Central memory CD8-positive, alpha-beta T cell (primary cell): ENCODE results near the gene ATXN7L3.

ENCODE experiments used
- ATAC-seq: fragments of 150-1000 bp; cut with Tn5 transposase; replicated peaks from 2 replicates; pipeline ENCODE4 v1.10.0; 2022; ENCODE audit warnings: mild to moderate bottlenecking, moderate FRiP score, moderate number of reproducible peaks; ENCODE audit not compliant: poor library complexity, severe bottlenecking; ENCODE audit errors: extremely low read depth
- DNase-seq, 2 donors: peaks; one replicate each; pipeline ENCODE4 v3.0.0; 2021; ENCODE audit warnings: low spot score in 2 of 2
- H3K27ac Mint-ChIP-seq: one replicate; pipeline ENCODE4 v1.8.0; 2022; ENCODE audit warnings: low read depth, mild to moderate bottlenecking, moderate library complexity, mixed read lengths
- H3K27me3 Mint-ChIP-seq: one replicate; pipeline ENCODE4 v1.8.0; 2022; ENCODE audit warnings: mixed read lengths
- H3K36me3 Mint-ChIP-seq: one replicate; pipeline ENCODE4 v1.8.0; 2022; ENCODE audit warnings: mild to moderate bottlenecking, moderate library complexity, mixed read lengths; ENCODE audit not compliant: insufficient read depth
- H3K4me1 Mint-ChIP-seq: one replicate; pipeline ENCODE4 v1.8.0; 2022; ENCODE audit warnings: mixed read lengths
- H3K4me3 Mint-ChIP-seq: one replicate; pipeline ENCODE4 v1.8.0; 2022; ENCODE audit warnings: mild to moderate bottlenecking, moderate library complexity, mixed read lengths
- H3K9me3 Mint-ChIP-seq: one replicate; pipeline ENCODE4 v1.8.0; 2022; ENCODE audit warnings: mixed read lengths

Gene ATXN7L3

GRCh38 chr17:44188576-44189403 lies 10.9 kb downstream of the ATXN7L3 start:
- Mint-ChIP-seq H3K9me3 (no peaks in the 10 kb centered on the region), H3K36me3 (peaks cover 28% of the 10 kb centered on the region), H3K4me1 (peaks cover 44% of the 10 kb centered on the region), H3K27ac (no peak overlapping the region), H3K27me3 (no peaks in the 10 kb centered on the region), H3K4me3 (no peak overlapping the region)
- ATAC-seq (no peak), DNase-seq (no peak)

- peaks cover 44% of the 10 kb centered on the region for H3K4me1 Mint-ChIP-seq
- ATAC-seq: peak; percentile 56
Observed at GRCh38 chr17:44187131-44187899, 12.4 kb downstream of the ATXN7L3 start.

GRCh38 chr17:44186307-44187130 lies 13.2 kb downstream of the ATXN7L3 start, which contains the start of gene TMUB2:
TSS of gene TMUB2 (plus strand) at chr17:44186972. CDS start at chr17:44187709, 737 bp downstream.
- Mint-ChIP-seq H3K27me3 (no peaks in the 10 kb centered on the region), H3K27ac (peak within 1 kb of the TSS; percentile 97), H3K4me1 (peaks cover 50% of the 10 kb centered on the region), H3K4me3 (peak within 1 kb of the TSS; percentile 100), H3K36me3 (peaks cover 29% of the 10 kb centered on the region), H3K9me3 (no peaks in the 10 kb centered on the region)
- peak; percentile 99 for DNase-seq
- ATAC-seq: peak; percentile 86

More at GRCh38 chr17:44187131-44187899, 12.4 kb downstream of the ATXN7L3 start:
- no peaks in the 10 kb centered on the region for H3K9me3 Mint-ChIP-seq
- H3K27ac Mint-ChIP-seq: peak overlapping the region; percentile 97
- peak in 1 of 2 donors; percentile 40 for DNase-seq
- peaks cover 22% of the 10 kb centered on the region for H3K36me3 Mint-ChIP-seq
- no peaks in the 10 kb centered on the region for H3K27me3 Mint-ChIP-seq
- H3K4me3 Mint-ChIP-seq: peak overlapping the region; percentile 100

DNA sequence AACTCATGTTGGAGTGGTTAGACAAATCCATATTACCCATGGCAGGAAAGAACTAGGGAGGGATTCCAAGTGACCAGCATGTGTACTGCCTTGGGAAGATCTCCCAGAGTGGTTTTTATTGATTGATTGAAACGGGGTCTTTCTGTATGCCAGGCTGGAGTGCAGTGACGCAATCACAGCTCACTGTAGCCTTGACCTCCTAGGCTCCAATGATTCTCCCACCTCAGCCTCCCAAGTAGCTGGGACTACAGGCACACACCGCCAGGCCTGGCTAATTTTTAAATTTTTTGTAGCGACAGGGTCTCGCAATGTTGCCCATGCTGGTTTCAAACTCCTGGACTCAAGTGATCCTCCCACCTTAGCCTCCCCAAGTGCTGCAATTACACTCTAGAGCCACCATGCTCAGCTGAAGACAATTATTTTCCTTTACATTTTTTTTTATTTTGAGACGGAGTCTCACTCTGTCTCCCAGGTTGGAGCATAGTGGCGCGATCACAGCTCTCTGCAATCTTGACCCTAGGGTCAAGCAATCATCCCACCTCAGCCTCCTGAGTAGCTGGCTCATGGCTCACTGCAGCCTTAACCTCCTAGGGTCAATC lies 15.4 kb downstream of the ATXN7L3 start:
- Mint-ChIP-seq H3K9me3 (no peaks in the 10 kb centered on the region), H3K4me3 (no peak overlapping the region), H3K27ac (peak overlapping the region; percentile 62), H3K27me3 (no peaks in the 10 kb centered on the region), H3K36me3 (peaks cover 28% of the 10 kb centered on the region), H3K4me1 (peaks cover 45% of the 10 kb centered on the region)
- no peak for ATAC-seq
- DNase-seq: no peak

DNA sequence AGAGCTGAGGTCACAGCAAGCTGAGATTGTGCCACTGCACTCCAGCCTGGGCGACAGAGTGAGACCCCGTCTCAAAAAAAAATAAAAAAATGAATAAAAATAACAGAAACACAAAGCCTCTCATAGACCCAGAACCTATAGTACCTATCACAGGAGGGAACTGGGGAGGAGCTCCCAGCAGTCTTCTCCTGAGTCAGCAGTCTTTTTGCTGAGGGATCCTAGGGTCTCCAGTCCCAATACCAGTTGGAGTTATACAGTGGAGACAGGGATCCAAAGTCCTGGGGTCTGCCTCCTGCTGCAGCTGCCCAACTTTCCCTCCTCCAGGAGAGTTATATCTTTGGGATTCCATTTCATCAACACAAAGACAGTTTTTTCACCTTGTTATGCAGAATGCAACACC lies 16.7 kb downstream of the ATXN7L3 start:
- no peaks in the 10 kb centered on the region for H3K9me3 Mint-ChIP-seq
- DNase-seq (no peak), ATAC-seq (no peak)
- H3K36me3 Mint-ChIP-seq: peaks cover 30% of the 10 kb centered on the region
- no peak overlapping the region for H3K27ac Mint-ChIP-seq
- H3K4me1 Mint-ChIP-seq: peaks cover 40% of the 10 kb centered on the region
- no peak overlapping the region for H3K4me3 Mint-ChIP-seq
- H3K27me3 Mint-ChIP-seq: no peaks in the 10 kb centered on the region

- peaks cover 16% of the 10 kb centered on the region for H3K36me3 Mint-ChIP-seq
- DNase-seq: no peak
- no peak for ATAC-seq
- H3K4me1 Mint-ChIP-seq: peaks cover 11% of the 10 kb centered on the region
- H3K4me3 Mint-ChIP-seq: no peak overlapping the region
- H3K27me3 Mint-ChIP-seq: no peaks in the 10 kb centered on the region
- no peaks in the 10 kb centered on the region for H3K9me3 Mint-ChIP-seq
- H3K27ac Mint-ChIP-seq: no peak overlapping the region
Observed at GRCh38 chr17:44178133-44178532, 21.6 kb downstream of the ATXN7L3 start.

- no peak overlapping the region for H3K4me3 Mint-ChIP-seq
- peaks cover 16% of the 10 kb centered on the region for H3K36me3 Mint-ChIP-seq
- DNase-seq (no peak), ATAC-seq (no peak)
- no peak overlapping the region for H3K27ac Mint-ChIP-seq
- no peaks in the 10 kb centered on the region for H3K27me3 Mint-ChIP-seq
- H3K4me1 Mint-ChIP-seq: peaks cover 11% of the 10 kb centered on the region
- no peaks in the 10 kb centered on the region for H3K9me3 Mint-ChIP-seq
Observed at GRCh38 chr17:44177640-44178039, 22.0 kb downstream of the ATXN7L3 start.

- peaks cover 13% of the 10 kb centered on the region for H3K36me3 Mint-ChIP-seq
- H3K4me3 Mint-ChIP-seq: no peak overlapping the region
- ATAC-seq (no peak), DNase-seq (no peak)
- H3K27me3 Mint-ChIP-seq: no peaks in the 10 kb centered on the region
- no peaks in the 10 kb centered on the region for H3K9me3 Mint-ChIP-seq
- peaks cover 9% of the 10 kb centered on the region for H3K4me1 Mint-ChIP-seq
- no peak overlapping the region for H3K27ac Mint-ChIP-seq
Observed at GRCh38 chr17:44176671-44177501, 22.8 kb downstream of the ATXN7L3 start.

DNA sequence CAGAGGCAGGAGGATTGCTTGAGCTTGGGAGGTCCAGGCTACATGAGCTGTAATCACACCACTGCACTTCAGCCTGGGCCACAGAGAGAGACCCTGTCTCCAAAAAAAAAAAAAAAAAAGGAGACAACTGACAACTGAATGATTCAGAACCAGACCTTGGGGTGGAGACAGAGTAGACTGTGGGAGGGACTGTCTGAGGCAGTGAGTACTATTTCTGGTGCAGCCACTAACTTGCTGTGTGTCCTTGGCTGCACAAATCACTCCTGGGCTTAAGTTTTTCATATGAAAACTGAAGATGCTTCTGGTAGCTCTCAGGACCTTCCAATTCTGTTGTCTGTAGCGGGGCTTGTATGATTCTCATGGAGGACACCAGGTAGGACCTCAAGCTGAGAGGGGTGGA lies 23.4 kb downstream of the ATXN7L3 start:
- Mint-ChIP-seq H3K4me1 (peaks cover 5% of the 10 kb centered on the region), H3K36me3 (peaks cover 7% of the 10 kb centered on the region), H3K27me3 (no peaks in the 10 kb centered on the region), H3K27ac (no peak overlapping the region), H3K4me3 (no peak overlapping the region), H3K9me3 (no peaks in the 10 kb centered on the region)
- DNase-seq (no peak), ATAC-seq (no peak)

GRCh38 chr17:44174427-44174826 lies 25.3 kb downstream of the ATXN7L3 start:
- no peak overlapping the region for H3K27ac Mint-ChIP-seq
- H3K36me3 Mint-ChIP-seq: peaks cover 7% of the 10 kb centered on the region
- peaks cover 5% of the 10 kb centered on the region for H3K4me1 Mint-ChIP-seq
- H3K27me3 Mint-ChIP-seq: no peaks in the 10 kb centered on the region
- DNase-seq (no peak), ATAC-seq (no peak)
- no peaks in the 10 kb centered on the region for H3K9me3 Mint-ChIP-seq
- H3K4me3 Mint-ChIP-seq: no peak overlapping the region

DNA sequence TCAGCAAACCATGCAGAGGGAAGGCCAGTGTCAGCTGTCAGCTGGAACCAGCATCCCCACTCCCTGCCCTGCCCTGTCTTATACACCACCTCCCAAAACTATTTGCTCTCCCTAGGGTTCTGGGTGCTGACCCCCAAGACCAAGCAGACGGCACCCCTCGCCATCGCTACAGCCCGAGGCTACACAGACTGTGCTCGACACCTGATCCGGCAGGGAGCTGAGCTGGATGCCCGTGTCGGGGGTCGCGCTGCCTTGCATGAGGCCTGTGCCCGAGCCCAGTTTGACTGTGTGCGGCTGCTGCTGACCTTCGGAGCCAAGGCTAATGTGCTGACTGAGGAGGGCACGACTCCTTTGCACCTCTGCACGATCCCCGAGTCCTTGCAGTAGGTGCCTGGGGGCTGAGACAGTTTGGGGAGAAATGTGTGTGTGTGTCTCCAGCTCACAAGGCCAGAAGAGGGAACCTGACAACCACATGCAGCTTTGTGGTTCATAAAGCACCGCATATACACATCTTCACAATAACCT lies 27.7 kb downstream of the ATXN7L3 start:
- no peak for ATAC-seq
- Mint-ChIP-seq H3K4me1 (peaks cover 10% of the 10 kb centered on the region), H3K9me3 (no peaks in the 10 kb centered on the region), H3K27ac (peak overlapping the region; percentile 35), H3K36me3 (peaks cover 3% of the 10 kb centered on the region), H3K27me3 (no peaks in the 10 kb centered on the region), H3K4me3 (no peak overlapping the region)
- DNase-seq: no peak
